ENCODE results near the gene PHF21A.

The PHF21A gene

DNA sequence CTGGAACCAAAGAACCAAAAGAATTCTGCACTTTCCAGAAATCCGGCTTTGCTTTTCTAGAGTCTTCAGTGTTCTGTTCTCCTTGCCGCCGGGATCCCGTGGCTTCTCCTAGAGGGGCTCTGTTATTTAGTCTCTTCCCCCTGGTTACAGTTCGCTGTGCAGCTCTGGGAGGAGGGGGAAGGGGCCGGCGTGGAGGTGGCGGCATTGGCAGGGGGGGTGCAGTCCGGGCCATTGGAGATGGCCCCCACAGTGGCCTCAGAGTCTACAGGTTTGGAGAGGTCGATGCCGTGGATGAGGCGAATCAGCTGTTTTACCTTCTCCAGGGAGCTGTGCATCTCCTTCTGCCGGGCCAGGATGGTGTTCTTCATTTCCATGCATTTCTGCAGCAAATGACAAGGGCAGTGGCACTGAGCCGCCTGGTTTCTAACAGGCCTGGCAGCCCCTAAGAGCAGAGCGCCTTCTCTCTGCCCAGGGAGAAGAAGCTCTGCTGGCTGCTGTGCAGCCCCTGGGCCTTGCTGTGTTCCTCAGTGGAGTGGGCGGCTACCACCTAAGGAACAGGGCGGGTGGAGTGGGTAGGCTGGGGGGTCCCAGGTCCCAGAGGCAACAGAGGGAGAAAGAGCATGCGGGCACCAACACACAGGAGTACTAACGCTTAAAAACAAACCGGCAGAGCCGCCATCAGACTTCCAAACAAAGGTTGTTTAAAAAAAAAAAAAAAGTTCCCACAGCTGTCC, 187.2 kb downstream of the PHF21A start:
- no peak for DNase-seq (ENCODE audit: low spot score)

DNA sequence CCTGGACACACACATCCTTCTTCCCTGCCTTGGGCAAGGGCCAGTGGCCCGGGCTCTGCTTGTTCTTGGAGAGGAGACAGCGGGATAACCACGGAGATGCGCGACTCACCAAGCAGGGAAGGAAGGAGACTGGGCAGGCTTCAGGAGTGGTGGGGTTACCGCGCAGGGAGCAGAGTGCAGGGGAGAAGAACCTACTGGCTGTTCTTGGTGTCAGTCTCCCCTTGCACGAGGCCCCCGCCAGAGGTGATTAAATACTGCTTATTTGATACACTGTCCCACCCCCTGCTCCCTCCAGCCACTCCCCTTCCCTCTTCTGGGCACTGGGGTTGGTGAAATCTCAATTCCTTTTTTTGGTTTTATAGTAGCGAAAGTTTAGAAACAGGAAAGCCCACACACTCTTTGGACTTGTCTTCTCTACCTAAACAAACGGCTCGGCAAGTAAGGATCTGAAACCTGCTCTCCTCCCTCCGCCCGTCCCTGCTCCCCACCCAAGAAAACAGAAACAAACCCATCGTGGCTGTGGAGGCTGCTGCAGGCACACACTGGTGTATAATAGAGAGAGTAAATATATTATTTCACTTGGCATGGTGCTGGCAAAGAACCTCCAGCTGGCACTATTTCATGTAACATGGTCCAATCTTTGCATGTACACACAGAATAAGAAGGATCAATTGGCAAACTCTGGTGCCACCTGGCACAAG, 188.0 kb downstream of the PHF21A start:
- no peak for DNase-seq (ENCODE audit: low spot score)

DNA sequence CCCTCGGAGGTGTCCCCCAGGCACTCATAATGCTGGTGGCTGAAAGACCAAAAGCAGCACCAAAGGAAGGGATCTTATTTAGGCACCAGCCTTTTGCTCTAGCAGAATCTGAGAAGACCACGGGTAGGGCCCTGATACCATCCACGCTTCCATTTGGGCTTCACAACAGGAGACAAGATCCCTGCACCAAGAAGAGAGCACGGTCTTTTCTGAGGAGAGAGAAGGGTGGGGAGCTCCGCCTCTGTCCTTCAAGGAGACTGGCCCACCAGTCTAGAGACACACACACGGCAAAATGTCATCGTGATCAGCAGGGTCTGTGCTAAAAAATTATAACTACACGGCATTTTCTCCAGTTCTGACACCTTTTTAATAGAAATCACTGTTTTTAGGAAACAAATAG, 189.0 kb downstream of the PHF21A start:
- no peak for DNase-seq (ENCODE audit: low spot score)

DNA sequence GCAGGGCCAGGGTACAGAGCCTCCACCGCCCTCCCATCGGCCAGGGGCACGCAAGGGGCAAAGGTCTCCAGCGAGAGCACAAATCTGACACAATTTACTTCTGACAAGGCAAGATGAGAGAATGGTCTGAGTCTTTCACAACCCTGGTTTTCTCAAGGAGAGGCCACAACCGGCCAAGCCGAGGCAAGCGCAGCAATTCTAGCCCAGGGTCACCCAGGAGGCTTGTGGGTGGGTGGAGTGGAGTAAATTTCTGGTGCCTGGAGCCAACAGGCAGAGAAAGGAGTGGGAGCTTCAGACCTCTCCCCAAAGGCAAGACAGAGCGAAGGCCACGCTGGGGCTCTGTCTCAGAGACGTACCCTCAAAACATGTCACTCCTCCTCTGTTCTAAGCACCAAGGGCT, 189.5 kb downstream of the PHF21A start:
- DNase-seq (ENCODE audit: low spot score), result no peak

DNA sequence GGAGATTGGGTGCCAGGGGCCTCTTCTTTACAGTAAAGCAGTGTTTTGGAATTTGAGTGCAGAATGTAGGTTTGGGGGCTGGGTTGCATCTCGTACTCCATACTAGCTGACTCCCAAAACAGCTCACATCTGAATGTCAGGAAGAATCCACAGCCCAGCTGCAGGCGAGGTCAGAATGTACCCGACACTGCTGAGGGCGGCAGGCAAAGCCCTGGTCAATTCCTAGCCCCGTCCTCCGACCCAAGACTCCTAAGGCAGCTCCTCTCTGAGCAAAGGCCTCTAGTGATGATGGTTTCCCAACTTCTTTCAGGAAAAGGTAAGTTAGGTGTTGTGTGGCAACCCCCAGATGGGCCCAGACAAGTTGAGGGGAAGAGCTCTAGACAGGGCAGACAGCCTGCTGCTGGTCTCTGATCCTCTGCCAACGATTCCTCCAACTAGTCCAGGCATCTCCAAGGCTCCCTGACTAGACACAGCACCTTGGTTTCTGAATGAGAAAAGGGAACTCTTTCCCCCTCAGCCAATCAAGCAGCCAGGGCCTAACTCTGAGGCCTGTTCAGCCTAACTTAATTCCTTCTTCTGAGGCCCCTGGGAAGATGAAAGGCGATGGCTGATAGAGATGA, 190.2 kb downstream of the PHF21A start:
- DNase-seq (ENCODE audit: low spot score), result no peak

DNA sequence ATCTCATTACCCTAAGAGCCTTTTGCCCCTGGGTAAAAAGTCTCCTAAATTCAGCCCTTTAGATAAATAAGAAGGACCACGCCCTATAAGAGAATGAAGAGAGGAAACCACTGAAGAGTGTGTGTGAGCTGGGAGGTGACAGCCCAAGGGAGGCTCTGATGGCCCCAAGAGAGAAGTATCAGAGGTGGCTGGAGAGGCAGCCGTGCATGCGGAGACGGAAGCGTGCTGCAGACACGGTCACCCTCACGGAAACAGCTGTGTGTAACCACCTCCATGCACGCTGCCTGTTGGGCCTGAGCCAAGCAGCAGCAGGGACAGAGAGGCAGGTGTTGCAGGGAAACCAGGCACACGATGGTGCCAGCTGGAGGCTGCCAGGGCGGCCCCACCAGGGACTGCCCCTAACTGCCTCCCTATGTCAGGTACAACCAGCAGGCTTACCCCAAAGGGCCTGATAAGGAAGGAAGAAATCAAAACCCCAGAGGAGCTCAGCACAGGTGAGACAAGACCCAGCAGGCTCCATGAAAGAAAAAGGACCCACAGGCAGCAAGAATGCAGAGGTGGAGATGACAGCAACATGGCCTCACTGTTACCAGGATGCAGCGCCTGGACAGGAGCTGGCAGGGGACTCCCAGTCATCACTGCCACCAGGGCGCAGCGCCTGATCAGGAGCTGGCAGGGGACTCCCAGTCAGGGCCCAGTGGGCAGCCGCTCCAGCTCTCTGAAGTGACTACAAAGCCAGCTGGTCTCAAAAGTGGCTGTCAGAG, 191.0 kb downstream of the PHF21A start:
- DNase-seq (ENCODE audit: low spot score), result no peak

DNA sequence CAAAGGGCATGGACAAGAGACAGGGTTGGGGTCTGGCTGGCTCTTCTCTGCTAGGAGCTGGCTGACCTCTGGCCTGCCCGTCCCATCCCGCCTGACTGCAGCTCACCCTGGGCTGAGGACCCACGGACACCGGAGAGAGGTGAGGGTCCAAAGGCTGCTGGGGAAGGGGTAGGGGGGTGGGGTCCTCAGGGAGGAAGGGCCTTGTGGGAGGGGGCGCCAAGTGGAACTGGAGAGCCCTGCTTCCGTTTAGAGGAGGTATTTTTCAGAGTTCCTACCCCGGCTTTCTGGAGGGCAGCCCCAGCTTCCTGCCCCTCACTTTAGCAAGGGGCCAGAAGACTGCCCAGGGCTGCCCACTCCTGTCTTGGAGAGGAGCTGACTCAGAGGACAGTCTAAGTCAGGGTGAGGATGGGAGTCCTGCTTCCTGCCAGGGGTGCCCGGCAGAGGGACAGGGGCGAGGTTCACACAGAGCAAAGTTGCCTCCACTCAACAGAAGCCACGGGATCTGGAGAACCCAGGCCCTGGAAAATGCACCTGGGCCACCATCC, 191.7 kb downstream of the PHF21A start:
- no peak for DNase-seq (ENCODE audit: low spot score)

DNA sequence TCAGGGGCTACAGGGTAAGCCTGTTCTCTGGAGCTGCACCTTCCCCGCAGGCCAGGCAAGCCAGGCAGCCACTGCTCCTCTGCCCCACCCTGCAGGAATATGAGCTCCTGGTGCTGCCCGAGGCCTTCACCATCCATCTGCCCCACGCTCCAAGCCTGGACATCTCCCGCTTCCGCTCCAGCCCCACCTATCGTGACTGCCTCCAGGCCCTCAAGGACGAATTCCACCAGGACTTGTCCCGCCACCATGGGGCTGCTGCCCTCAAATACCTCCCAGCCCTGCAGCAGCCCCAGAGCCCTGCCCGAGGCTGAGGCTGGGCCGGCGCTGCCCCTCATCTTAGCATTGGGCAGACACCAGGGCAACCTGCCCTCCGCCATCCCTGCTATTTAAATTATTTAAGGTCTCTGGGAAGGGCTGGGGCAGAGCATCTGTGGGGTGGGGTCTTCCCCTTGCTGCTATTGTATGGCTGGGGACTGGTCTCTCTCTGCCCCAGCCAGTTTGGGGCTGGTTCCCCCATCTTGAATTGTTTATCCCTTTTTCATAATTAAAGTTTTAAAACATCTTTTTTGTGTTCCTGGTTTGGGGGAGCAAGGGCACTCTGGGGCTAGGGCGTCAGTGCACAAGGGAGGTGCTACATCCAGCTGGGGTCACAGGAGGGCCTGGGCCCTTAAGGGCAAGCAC, 192.6 kb downstream of the PHF21A start:
- DNase-seq (ENCODE audit: low spot score), result no peak

DNA sequence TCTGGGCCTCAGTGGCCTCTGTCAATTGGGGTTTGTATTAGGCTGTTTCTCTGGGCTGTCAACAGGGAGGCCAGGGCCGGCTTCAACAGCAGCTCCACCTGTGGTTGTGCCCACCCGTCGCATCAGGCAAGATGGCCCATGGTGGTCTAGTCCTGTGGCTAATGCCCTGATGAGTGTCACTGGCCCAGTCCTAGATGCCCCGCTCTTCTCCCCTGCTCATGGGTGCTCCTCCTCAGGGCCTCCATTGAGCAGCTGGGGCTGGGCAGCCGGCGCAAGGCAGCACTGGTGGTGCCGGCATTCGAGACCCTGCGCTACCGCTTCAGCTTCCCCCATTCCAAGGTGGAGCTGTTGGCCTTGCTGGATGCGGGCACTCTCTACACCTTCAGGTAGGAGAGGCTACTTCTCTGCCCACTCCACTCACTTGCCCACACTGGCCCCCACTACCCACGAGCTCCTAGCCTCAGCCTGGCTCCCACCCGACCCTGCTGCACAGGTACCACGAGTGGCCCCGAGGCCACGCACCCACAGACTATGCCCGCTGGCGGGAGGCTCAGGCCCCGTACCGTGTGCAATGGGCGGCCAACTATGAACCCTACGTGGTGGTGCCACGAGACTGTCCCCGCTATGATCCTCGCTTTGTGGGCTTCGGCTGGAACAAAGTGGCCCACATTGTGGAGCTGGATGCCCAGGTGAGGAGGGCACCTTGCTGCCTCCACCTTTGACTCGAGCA, 193.4 kb downstream of the PHF21A start:
- DNase-seq (ENCODE audit: low spot score), result no peak

DNA sequence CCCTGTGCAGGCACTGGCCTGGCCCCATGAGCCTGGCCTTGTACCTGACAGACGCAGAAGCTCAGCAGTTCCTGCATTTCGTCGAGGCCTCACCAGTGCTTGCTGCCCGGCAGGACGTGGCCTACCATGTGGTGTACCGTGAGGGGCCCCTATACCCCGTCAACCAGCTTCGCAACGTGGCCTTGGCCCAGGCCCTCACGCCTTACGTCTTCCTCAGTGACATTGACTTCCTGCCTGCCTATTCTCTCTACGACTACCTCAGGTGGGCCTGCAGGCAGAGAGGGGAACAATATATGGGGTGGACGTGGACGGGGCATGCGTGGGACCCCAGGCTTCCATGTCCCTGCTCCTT, 193.9 kb downstream of the PHF21A start:
- no peak for DNase-seq (ENCODE audit: low spot score)

DNA sequence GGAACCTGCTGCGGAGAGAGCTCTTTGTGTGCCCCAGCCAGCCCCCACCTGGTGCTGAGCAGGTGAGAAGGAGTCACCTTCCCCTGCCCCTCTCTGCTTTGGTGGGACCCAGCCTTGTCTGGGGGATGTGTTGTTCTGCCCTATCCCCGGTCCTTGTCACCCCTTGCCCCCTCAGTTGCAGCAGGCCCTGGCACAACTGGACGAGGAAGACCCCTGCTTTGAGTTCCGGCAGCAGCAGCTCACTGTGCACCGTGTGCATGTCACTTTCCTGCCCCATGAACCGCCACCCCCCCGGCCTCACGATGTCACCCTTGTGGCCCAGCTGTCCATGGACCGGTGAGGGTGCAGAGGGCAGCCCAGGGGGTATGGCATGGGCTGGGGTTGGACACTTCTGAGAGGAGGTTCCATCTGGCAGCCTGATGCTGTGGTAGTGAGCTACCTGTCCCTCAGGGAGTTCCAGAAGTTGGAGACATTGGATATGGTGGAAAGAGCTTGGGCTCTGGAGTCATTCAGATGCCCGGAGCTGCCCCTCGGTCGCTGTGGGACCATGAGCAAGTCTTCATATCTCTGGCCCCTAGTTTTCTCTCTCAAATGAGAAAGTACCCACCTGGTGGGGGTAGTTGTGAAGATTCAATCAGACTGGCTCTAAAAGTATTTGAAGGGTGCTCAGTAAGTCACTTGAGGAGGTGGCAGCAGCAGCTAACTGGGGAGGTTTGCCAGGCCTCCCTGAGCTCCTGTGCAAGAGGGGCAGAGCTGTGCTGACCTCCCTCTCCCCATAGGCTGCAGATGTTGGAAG, 194.5 kb downstream of the PHF21A start:
- DNase-seq (ENCODE audit: low spot score), result no peak

DNA sequence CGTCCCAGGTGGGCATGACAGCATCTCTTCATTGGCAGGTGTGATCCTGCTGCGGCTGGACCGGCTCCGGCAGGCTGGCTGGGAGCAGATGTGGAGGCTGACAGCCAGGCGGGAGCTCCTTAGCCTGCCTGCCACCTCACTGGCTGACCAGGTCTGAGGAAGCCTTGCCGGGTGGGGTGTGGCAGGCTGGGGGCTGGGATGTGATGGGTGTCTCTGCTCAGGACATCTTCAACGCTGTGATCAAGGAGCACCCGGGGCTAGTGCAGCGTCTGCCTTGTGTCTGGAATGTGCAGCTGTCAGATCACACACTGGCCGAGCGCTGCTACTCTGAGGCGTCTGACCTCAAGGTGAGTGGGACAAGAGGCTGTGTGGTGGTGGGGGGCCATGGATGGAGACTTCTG, 195.3 kb downstream of the PHF21A start:
- no peak for DNase-seq (ENCODE audit: low spot score)

DNA sequence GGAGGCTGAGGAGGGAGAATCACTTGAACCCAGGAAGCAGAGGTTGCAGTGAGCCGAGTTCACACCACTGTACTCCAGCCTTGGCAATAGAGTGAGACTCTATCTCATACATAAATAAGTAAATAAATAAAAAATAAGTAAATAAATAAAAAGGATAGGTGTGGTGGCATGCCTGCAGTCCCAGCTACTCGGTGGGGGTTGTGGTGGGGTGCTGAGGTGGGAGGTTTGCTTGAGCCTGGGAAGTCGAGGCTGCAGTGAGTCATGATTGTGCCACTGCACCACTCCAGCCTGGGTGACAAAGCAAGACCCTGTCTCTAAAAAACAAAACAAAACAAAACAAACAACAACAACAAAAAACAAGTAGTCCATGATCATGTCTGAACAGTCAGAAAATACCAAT, 195.7 kb downstream of the PHF21A start:
- DNase-seq (ENCODE audit: low spot score), result no peak

DNA sequence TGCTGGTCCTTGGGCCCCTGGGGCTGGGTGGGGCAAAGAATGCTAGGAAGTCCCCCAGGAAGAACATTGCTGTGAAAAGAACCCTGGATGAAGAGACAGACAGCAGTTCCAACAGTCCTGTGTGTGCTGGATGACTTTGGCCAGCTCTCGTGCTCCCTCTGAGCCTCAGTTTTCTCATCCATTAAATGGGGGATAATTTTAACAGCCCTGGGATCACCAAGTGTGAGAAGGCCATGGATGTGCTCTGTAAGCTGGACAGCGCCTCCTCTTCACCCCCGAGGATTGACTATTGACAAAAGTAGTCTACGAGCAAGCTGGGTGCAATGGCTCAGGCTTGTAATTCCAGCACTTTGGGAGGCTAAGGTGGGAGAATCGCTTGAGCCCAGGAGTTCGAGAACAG, 196.3 kb downstream of the PHF21A start:
- no peak for DNase-seq (ENCODE audit: low spot score)

DNA sequence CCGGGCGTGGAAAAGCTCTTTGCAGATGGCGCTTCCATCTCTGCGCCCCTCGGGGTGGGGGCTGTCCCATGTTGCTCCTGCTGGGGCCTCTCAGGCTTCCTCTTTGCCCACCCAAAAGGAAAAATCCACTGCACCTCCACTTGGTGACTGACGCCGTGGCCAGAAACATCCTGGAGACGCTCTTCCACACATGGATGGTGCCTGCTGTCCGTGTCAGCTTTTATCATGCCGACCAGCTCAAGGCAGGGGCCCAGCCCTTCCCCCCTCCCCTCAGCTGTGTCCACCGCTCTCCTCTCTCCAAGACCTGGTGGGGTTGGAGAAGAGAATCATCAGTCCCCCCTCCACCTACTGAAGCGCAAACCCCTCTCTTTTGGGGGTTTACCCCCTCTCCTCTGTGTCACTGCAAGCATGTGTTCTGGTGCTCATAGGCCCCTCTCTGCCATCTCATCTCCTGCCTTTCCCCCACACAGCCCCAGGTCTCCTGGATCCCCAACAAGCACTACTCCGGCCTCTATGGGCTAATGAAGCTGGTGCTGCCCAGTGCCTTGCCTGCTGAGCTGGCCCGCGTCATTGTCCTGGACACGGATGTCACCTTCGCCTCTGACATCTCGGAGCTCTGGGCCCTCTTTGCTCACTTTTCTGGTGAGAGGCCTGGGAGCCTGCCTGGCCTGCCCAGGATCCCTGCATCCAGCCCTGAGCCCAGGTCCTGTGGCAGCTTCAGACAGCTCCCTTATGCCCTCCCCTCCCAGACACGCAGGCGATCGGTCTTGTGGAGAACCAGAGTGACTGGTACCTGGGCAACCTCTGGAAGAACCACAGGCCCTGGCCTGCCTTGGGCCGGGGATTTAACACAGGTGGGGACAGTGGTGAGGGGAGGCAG, 197.0 kb downstream of the PHF21A start:
- no peak for DNase-seq (ENCODE audit: low spot score)

DNA sequence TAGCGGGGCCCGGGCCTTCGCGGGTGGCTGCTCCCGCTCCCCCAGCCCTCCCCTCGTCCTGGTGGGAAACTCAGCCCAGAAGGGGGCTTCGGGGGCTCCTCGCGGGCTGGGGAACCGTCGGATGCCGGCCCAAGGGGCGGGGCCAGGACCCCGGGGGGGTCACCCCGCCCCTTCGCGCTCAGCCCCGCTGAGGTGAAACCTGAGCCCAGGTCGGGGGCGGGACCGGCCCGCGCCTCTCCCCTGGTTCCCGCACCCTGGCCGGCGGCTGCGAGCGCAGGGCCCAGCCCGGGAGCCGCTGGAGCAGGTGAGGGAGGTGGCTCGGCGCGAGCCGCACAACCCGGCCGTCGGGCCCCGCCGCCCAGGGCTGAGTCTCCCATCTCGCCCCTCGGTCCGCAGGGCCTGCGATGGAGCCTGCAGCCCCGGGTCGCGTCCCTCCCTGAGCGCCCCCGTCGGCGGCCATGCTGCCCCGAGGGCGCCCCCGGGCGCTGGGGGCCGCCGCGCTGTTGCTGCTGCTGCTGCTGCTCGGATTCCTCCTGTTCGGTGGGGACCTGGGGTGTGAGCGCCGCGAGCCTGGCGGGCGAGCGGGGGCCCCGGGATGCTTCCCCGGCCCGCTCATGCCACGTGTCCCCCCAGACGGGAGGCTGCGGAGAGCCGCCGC, 198.7 kb downstream of the PHF21A start, which contains the start of gene LARGE2:
TSS of gene LARGE2 (plus strand) at position 232 of the 658 bp plus-strand sequence. CDS start at position 459, 227 bp downstream.
- DNase-seq (ENCODE audit: low spot score), result no peak

DNA sequence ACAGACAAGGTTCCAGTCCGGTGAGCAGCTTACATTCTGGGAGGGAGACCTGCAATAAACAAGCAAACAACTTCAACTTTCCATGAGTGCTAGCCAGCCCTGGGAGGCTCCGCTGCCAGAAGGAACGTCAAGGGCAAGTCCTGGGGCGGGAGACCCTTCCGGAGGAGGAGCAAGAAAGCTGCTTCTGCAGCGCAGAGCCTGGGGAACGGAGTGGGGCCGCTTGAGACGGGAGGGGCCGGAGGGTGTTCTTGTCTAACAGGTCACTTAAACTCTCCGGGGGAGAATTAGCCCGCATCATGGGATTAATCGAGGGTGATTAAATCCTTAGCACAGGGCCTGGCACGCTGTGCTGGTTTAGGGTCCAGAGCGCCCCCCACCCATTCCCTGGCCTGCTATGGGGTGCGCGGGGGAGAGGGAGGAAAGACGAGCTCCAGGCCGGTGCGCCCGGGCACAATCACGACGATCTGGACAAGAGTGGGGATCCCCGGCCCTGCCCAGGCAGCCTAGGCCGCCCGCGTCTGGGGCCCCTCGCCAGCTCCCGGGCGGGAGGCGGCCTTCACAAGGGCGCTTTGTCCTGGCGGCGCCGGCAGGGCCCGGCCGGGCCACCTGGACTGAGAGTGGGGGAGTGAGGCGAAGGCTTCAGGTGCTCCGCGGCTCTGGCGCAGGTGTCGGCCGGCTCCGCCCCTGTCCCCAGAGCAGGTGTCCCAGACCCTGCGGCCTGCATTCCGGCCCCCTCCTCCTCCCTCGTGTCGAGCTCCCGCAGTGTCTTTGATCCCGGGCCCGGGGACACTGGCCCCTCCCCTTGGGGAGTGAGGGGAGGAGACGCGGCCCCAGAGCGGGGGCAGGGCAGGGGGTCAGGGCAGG, 199.5 kb downstream of the PHF21A start:
- no peak for DNase-seq (ENCODE audit: low spot score)

All from hematopoietic multipotent progenitor cell treated with erythropoietin and hydrocortisone succinate and interleukin-3 and kit ligand, for 15 days (in vitro differentiated cells).